ENCODE measurements around the gene TECPR2. TPM values are rescaled to one million over a fixed set of nuclear protein-coding genes. Genes with fewer than 3 reads are reported as not detected.

TECPR2 gene
- total RNA-seq, 4 donors from 2014 or later, result 14.1 to 43.1 (median 23.8) TPM

- no peak for DNase-seq
- intact Hi-C loops (cut with DNase I; ENCODE audit: low total_unique reads), result no loop called here
- Histone ChIP-seq H3K4me1 (no peaks in the 10 kb centered on the region), H3K27me3 (no peaks in the 10 kb centered on the region), H3K36me3 (no peaks in the 10 kb centered on the region), H3K27ac (no peak overlapping the region), H3K4me3 (no peak overlapping the region), H3K9me3 (no peaks in the 10 kb centered on the region)
- TF ChIP-seq POLR2A (IDR thresholded peaks at IDR 0.05) (no peak), CTCF (IDR thresholded peaks at IDR 0.05) (no peak)
Measured at GRCh38 chr14:102344084-102344483, 18.7 kb upstream of the TECPR2 start.

- no peak for TF ChIP-seq CTCF (IDR thresholded peaks at IDR 0.05)
- Histone ChIP-seq H3K4me1 (no peaks in the 10 kb centered on the region), H3K4me3 (no peak overlapping the region), H3K36me3 (no peaks in the 10 kb centered on the region), H3K27ac (no peak overlapping the region), H3K9me3 (no peaks in the 10 kb centered on the region), H3K27me3 (no peaks in the 10 kb centered on the region)
- no peak for DNase-seq
- intact Hi-C loops (cut with DNase I; ENCODE audit: low total_unique reads), result no loop called here
Measured at GRCh38 chr14:102344485-102344884, 18.3 kb upstream of the TECPR2 start.

GRCh38 chr14:102345232-102345631 is 17.5 kb upstream of the TECPR2 start:
- Histone ChIP-seq H3K4me3 (no peak overlapping the region), H3K36me3 (no peaks in the 10 kb centered on the region), H3K27me3 (no peaks in the 10 kb centered on the region), H3K27ac (no peak overlapping the region), H3K9me3 (no peaks in the 10 kb centered on the region), H3K4me1 (no peaks in the 10 kb centered on the region)
- no peak for TF ChIP-seq CTCF (IDR thresholded peaks at IDR 0.05)
- no peak for TF ChIP-seq POLR2A (IDR thresholded peaks at IDR 0.05)
- intact Hi-C loops (cut with DNase I; ENCODE audit: low total_unique reads), result no loop called here
- DNase-seq, result no peak

GRCh38 chr14:102346645-102347044 is 16.1 kb upstream of the TECPR2 start:
- Histone ChIP-seq H3K27me3 (no peaks in the 10 kb centered on the region), H3K4me1 (no peaks in the 10 kb centered on the region), H3K27ac (no peak overlapping the region), H3K9me3 (no peaks in the 10 kb centered on the region), H3K4me3 (no peak overlapping the region), H3K36me3 (no peaks in the 10 kb centered on the region)
- intact Hi-C loops (cut with DNase I; ENCODE audit: low total_unique reads), result no loop called here
- DNase-seq, result no peak
- TF ChIP-seq POLR2A (IDR thresholded peaks at IDR 0.05), result no peak
- TF ChIP-seq CTCF (IDR thresholded peaks at IDR 0.05), result no peak

- TF ChIP-seq CTCF (IDR thresholded peaks at IDR 0.05) (no peak), POLR2A (IDR thresholded peaks at IDR 0.05) (no peak)
- no peak for DNase-seq
- Histone ChIP-seq H3K4me1 (no peaks in the 10 kb centered on the region), H3K9me3 (no peaks in the 10 kb centered on the region), H3K27ac (no peak overlapping the region), H3K36me3 (no peaks in the 10 kb centered on the region), H3K27me3 (no peaks in the 10 kb centered on the region), H3K4me3 (no peak overlapping the region)
- intact Hi-C loops (cut with DNase I; ENCODE audit: low total_unique reads), result no loop called here
Measured at GRCh38 chr14:102348376-102348775, 14.4 kb upstream of the TECPR2 start.
